Fibroblast of skin of right quadriceps (primary cell): ENCODE measurements around the gene NR3C1.
A peak's percentile ranks its signal among the peaks of the same experiment; 100 is the strongest.
"Not testable (repeated sequence)": the region's sequence is repeated elsewhere in the genome, so short reads cannot be mapped to it uniquely, and the experiment has no call there.

Experiments used
- DNase-seq: peaks from one replicate; pipeline ENCODE4 v3.0.0-alpha.2; 2013

Gene NR3C1

DNA sequence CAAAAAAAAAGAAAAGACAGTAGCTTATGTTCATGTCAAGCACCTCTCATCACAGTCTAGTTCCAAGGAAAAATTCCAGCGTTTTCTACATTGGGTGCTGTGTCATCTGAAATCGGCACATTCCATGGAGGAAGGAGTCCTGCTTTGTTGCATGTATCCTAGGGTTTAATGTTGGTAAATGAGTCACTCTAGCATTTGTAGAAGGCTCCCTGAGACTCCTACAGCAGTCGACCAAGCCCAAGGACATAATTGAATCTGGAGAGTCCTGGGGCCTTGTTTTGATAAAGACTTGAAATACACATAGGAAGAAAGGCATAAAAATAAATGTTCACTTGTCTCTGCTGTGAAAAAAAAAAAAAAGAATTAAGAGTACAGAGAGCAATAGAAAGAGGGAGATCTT lies 69.1 kb downstream of the NR3C1 start:
- DNase-seq, result not testable (repeated sequence)

GRCh38 chr5:143331956-143332355 lies 71.5 kb downstream of the NR3C1 start:
- DNase-seq, result no peak

- no peak for DNase-seq
Measured at GRCh38 chr5:143329843-143330242, 73.6 kb downstream of the NR3C1 start.

DNA sequence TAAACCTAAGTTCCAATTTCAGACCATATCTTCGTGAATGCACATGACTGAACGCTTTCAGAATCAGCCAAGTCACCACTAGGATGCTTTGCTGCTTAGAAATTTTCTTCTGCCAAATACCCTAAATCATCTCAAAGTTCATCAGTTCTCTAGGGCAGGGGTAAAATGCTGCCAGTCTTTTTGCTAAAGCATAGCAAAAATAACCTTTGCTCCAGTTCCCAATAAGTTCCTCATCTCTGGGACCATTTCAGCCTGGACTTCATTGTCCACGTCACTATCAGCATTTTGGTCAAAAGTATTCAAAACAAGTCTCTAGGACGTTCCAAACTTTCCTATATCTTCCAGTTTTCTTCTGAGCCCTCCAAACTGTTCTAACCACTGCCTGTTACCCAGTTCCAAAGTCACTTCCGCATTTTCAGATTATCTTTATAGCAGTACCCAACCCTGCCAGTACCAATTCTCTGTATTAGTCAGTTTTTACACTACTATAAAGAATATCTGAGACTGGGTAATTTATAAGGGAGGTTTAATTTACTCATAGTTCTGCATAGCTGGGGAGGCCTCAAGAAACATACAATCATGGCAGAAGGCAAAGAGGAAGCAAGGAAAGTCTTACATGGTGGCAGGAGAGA lies 74.8 kb downstream of the NR3C1 start:
- no peak for DNase-seq

DNA sequence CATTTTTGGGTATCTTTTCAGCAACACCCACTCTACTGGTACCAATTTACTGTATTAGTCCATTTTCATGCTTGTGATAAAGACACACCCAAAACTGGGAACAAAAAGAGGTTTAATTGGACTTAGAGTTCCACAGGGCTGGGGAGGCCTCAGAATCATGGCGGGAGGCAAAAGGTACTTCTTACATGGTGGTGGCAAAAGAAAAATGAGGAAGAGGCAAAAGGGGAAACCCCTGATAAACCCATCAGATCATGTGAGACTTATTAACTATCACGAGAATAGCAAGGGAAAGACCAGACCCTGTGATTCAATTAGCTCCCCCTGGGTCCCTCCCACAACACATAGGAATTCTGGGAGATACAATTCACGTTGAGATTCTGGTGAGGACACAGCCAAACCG lies 78.4 kb downstream of the NR3C1 start:
- DNase-seq, result not testable (repeated sequence)

GRCh38 chr5:143322931-143323630 lies 80.4 kb downstream of the NR3C1 start:
- DNase-seq, result not testable (repeated sequence)

- DNase-seq, result no peak
Measured at GRCh38 chr5:143322176-143322575, 81.3 kb downstream of the NR3C1 start.

DNA sequence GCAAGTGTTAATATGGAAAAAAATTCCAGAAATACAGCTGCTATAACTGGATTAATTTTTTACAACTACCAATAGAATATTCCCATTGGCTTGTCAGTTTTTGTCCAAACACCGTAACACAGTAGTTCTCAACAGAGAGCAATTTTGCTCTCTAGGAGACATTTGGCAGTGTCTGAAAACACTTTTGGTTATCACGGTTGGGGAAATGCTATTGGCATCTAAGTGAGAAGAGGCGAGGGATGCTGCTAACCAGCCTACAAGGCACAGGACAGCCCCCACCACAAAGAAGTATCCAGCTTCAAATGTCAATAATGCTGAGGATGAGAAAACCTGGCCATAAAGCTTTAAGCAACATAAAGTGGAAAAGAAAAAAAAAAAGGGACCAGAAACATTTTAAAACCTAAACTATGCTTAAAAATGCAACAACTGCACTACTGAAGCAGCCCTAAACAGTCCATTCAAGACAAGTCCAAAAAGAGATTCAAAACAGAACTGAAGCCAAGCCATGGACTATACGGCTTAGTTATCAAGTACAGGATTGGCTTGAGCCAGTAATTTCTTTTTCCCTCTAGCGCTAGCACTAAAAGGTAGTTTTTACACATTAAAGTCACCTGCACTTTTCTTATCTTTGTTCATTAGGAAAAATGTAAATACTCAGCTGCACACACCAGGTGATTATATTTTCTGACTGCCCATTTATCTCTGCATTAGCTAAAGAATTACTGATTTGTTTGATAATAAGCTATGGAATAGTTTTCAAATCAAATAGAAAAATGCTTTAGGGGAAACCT lies 83.9 kb downstream of the NR3C1 start:
- no peak for DNase-seq

GRCh38 chr5:143318833-143319232 lies 84.7 kb downstream of the NR3C1 start:
- no peak for DNase-seq

DNA sequence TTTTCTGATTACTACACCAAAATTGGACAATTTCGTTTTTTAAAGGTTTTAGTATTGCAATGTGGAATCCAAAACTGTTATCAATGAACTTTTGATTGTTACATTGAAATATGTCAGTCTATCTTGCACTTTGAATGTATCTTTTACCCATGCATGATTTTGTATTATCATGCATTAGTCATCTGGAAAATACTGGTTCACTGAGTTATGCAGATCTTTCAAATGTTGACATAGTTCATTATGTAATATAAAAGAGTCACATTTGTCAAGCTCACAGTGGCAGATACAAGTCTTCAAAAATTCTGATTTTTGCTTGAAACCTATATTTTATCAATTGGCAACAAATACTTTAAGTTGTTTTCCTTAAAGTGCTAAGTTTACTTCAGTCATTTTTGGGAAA lies 85.2 kb downstream of the NR3C1 start:
- no peak for DNase-seq

DNA sequence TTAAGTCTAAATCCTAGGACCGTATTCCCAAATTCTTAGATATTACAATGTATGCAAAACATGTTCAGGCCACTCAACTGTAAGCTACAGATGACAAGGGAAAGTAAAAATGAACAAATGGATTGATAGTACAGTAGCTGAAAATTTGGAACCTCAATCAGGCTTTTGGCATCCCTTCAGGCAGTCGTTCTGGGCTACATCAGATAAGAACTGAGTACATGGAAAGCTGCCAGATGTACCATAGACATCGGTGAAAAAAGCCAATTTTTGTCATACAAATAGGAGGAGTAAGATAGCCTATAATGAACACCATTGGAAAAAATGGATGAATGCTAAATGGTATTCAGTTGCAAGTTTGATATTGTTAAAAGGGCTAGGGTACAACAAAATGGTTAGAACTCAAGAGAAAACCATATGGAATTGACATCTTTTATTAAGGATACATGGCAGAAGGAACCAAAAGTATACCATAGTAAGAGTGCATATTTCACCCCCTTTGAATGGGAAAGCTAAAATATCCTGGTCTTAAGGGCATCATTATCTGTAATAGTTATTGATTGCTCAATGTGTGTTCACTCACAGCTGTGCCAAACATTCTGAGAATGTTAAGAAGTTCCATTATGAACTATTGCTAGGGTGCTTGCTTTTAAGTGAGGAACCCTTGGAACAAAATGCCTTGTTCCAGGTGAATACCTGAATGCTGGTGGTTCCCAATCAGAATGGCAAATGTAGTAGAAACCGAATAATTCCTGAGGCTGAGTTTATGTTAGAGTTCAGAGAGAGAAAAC lies 86.4 kb downstream of the NR3C1 start:
- DNase-seq, result no peak

- DNase-seq, result no peak
Measured at GRCh38 chr5:143316337-143316736, 87.1 kb downstream of the NR3C1 start.

GRCh38 chr5:143315929-143316328 lies 87.6 kb downstream of the NR3C1 start:
- no peak for DNase-seq

- no peak for DNase-seq
Measured at GRCh38 chr5:143315214-143315613, 88.3 kb downstream of the NR3C1 start.

DNA sequence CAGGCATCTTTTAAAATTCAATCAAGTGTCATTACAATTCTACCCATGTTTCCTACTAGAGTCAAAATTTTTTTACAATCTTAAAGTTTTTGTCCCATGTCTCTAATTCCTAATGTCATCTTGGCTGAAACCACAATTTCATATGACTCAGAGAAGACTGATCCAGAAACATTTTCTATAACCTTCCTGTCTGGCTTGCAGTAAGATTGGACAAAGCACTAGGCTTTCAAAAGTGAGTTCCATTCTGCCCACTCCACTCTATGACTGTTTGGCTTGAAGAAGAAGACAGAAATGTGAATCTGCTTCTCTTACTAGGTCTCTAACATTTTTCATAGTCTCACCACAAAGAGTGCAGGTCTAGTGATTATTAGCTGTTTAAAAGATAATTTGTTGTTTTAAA lies 88.8 kb downstream of the NR3C1 start:
- peak; percentile 83 for DNase-seq

GRCh38 chr5:143314099-143314498 lies 89.4 kb downstream of the NR3C1 start:
- DNase-seq, result no peak

DNA sequence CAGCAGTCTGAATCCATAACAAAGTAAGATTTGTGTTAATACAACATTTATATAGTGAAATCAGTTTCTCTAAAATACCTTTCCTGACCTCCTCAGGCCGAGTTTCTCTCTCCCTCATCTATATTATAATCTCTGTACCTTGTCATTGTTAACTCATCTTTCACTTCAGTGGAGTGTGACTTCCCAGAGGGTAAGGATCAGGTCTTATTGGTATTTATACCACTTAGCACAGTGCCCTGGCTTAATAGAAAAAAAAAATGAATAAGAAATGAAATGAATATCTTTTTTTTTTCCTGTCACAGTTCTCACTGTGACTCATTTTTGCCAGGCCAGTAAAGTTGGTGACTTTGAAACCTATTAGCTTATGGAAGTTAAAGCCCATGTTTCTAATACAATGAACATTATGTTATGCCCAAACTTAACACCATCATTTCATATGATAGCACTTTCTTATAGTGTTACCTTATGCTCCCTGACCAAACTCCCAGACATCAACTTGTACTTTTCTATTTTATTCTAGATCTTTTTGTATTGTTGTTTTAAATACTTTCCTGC lies 90.1 kb downstream of the NR3C1 start:
- DNase-seq, result no peak

- no peak for DNase-seq
Measured at GRCh38 chr5:143312822-143313221, 90.7 kb downstream of the NR3C1 start.

DNA sequence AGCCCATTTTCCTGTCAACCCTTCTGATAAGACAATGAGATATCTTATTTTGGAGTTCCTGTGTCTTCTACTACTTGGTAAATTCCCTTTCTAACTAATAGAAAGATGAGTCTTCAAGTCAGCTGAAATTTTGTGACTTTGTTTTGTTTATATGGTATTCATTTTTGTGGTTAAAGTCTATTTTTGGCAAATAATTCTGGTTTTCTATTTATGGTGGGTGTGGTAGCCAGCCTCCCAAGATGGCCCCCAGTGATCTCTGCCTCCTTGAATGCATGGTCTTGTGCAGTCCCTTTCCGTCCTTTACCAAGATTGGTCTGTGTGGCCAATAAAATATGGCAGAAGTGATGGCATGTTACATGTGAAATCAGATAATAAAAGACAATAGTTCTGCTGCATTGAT lies 91.5 kb downstream of the NR3C1 start:
- DNase-seq, result peak; percentile 37

DNA sequence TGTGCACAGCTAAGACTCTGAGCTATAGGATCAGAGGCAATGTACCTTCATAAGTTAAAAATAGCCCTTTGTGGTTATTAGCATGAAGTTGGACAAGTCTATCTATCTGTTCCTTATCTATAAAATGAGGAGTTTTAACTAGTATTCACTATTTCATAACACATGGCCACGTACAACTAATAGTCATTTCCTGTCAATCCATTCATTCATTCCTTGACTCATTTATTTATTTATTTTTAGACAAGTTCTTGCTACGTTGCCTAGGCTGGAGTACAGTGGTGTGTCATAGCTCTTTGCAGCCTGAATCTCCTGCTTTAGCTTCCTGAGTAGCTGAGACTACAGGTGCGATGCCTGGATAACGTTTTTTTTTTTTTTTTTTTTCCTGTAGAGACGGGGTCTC lies 92.1 kb downstream of the NR3C1 start:
- peak; percentile 76 for DNase-seq

GRCh38 chr5:143309661-143310431 lies 93.6 kb downstream of the NR3C1 start:
- no peak for DNase-seq

DNA sequence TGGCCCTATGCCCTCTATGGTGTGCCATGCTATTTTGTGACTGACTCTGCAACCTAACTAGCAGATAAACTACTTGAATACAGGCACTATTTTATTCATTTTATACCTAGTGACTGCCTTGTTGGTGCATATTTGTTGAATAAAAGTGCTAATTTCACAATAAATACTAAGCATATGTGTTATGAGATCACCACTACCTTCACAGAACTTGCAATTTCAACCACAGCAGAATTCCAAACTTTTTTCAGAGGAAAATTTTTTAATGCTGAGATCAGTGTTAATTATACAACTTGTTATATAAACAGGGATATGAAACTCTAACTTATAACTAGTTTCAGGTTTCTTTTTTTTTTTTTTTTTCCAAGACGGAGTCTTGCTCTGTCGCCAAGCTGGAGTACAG lies 94.8 kb downstream of the NR3C1 start:
- peak; percentile 77 for DNase-seq
